Activated CD8-positive, alpha-beta memory T cell treated with anti-CD3 and anti-CD28 coated beads, Interleukin-2, amount 50 U/mL, for 1 hour (primary cell): ENCODE measurements around the gene KLLN.
"Not testable (repeated sequence)": the region's sequence is repeated elsewhere in the genome, so short reads cannot be mapped to it uniquely, and the experiment has no call there.

Source experiments
- DNase-seq: peaks from one replicate; pipeline ENCODE4 v3.0.0-alpha.2; 2020; ENCODE audit errors: extremely low read depth

The KLLN gene

GRCh38 chr10:87863053-87863943, at the start of gene KLLN, which contains the start of gene PTEN:
TSS of gene KLLN (minus strand) at chr10:87863533. CDS start at chr10:87862487, 1,046 bp downstream.
TSS of gene PTEN (plus strand) at chr10:87863625. CDS start at chr10:87864470, 845 bp downstream.
- peak; percentile 52 for DNase-seq

- not testable (repeated sequence) for DNase-seq
Observed at GRCh38 chr10:87903396-87903795, 40.1 kb upstream of the KLLN start.

GRCh38 chr10:87897957-87898356, 34.6 kb upstream of the KLLN start:
- DNase-seq: not testable (repeated sequence)

- no peak for DNase-seq
Observed at GRCh38 chr10:87896216-87896615, 32.9 kb upstream of the KLLN start.

GRCh38 chr10:87895430-87895829, 32.1 kb upstream of the KLLN start:
- DNase-seq: no peak

GRCh38 chr10:87887548-87888289, 24.4 kb upstream of the KLLN start:
- DNase-seq: no peak

GRCh38 chr10:87887146-87887545, 23.8 kb upstream of the KLLN start:
- no peak for DNase-seq

- no peak for DNase-seq
Observed at GRCh38 chr10:87886635-87887034, 23.3 kb upstream of the KLLN start.

- DNase-seq: no peak
Observed at GRCh38 chr10:87882555-87883294, 19.4 kb upstream of the KLLN start.

- DNase-seq: not testable (repeated sequence)
Observed at GRCh38 chr10:87881373-87882059, 18.2 kb upstream of the KLLN start.

GRCh38 chr10:87880336-87880735, 17.0 kb upstream of the KLLN start:
- no peak for DNase-seq

- no peak for DNase-seq
Observed at GRCh38 chr10:87878664-87879459, 15.5 kb upstream of the KLLN start.

GRCh38 chr10:87875929-87876571, 12.7 kb upstream of the KLLN start:
- DNase-seq: no peak

GRCh38 chr10:87873656-87874055, 10.3 kb upstream of the KLLN start:
- DNase-seq: no peak

GRCh38 chr10:87872828-87873227, 9.5 kb upstream of the KLLN start:
- DNase-seq: no peak

- DNase-seq: no peak
Observed at GRCh38 chr10:87869773-87870551, 6.6 kb upstream of the KLLN start.

- not testable (repeated sequence) for DNase-seq
Observed at GRCh38 chr10:87869139-87869538, 5.8 kb upstream of the KLLN start.

GRCh38 chr10:87868277-87868676, 4.9 kb upstream of the KLLN start:
- no peak for DNase-seq

- no peak for DNase-seq
Observed at GRCh38 chr10:87867453-87867852, 4.1 kb upstream of the KLLN start.
